ENCODE data around the gene UNC119B.
"Not testable (repeated sequence)": the region's sequence is repeated elsewhere in the genome, so short reads cannot be mapped to it uniquely, and the experiment has no call there.

The UNC119B gene

DNA sequence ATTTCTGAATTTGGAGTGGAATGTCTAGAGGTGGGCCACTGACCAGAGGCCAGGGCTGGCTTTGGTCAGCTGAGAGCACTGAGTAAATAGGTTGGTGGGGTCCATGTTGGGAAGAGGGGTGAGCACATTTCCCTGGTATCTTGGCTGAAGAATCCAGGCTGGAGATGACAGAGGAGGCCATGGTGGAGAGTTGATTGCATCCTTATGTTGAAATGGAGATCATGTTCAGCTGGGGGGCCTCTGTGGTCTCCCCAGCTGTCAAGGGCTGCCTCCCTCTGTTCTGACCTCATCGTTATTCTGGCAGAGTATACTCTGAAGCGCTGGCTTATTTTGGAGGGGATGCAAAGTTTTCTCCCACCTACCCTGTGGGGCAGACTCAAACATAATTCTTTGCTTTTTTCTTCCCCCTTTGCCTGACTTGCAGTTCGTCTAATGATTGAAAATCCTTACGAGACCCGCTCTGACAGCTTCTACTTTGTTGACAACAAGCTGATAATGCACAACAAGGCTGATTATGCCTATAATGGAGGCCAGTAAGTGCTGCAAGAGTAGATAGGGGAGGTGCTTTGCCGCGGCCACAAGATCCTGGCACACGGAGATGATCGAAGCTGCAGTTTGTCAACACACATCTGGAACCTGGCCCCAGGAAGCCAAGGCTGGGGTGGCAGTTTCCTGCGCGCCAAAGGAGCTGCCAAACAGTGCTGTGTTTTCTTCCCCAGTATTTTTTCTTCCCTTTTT, 9.4 kb downstream of the UNC119B start:
- no peak for DNase-seq (ENCODE audit: low spot score)

DNA sequence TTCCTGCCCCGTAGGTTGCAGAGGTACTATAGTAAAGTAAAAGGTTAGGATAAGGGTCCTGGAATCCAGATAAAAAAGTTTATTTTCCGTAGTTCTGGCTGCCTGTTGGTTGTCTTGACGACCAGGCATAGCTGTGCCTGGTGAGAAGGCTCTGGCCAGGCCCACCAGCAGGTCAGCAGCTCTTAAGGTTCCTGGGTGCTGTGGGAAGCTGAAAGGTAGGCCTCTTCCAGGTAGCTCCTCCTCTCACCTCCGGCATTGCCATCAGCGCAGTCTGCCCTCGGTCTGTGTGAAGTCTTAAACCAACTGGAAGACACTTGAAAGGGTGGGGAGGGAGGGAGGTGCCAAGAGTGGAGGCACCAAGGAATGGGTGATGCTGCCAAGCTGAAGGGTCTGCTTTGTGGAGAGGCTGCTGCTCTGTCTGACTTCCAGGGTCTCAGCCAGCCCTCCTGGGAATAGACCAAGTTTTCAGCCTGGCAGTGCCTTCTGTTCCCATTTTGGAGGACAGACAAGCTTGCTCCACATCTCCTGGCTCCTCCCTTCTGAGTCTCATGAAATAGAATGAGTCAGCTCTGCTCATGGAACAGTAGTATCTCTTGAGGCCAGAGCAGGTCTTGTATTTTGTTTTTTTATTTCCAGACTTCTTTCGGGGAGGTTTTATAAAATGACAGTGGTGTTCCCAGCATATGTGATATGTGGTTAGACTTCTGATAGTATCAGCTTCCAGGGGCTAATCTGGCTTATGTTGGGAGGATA, 10.2 kb downstream of the UNC119B start:
- no peak for DNase-seq (ENCODE audit: low spot score)

DNA sequence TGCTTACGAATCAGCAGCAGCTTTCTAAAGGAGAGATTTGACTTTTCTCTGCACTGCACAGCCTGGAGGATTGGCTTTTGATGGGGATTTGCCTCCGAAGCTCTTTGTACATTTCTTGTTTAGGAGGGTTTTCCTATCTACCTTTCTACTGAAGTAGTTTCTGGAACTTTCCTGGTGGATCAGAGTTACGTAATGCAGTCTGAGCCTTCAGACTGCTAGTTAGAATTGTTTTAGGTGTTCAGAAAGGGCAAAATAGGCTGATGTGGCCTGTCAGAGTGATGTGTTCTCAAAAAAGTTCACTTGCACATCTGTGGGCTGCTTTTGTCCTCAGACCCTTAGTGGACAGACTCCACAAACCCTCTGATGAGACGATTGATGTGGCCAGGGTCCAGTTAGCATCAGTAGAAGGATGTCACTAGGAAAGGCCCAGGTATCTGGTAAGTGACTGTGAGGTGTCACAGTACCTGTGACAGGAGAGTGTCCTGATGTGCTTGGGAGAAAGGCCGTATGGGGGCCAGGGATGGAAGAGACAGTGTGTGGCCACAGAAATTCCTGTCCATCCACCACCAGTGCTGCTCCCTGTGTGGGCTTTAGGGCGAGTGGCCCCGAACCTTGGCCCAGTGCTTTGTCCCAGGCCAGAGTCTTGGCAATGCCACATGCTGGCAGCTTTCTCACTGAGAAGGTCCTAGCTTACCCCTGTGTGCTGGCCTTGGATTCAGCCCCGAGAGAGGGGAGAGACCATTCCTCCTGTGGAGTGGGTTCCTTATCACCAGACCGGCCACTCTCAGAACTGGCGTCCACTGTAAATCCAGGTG, 10.9 kb downstream of the UNC119B start:
- no peak for DNase-seq (ENCODE audit: low spot score)

DNA sequence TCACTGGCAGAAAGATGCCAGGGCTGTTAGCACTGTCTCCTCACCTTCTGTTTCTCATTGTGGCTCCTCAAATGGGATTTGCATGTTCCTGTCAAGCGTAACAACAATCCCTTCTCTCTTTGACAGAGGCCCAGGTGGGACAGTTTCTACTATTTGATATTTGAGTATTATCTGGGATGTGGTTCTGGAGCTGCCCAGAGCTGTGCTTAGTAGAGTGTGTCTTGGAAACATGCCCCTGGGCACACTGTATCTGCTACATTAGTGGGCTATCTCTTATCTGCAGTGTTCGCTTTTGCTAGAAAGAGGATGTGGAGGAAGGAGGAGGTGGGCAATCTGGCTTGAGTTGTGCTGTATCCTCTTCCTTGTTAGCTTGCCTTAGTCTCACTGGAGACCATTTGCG, 11.6 kb downstream of the UNC119B start:
- DNase-seq (ENCODE audit: low spot score): no peak

DNA sequence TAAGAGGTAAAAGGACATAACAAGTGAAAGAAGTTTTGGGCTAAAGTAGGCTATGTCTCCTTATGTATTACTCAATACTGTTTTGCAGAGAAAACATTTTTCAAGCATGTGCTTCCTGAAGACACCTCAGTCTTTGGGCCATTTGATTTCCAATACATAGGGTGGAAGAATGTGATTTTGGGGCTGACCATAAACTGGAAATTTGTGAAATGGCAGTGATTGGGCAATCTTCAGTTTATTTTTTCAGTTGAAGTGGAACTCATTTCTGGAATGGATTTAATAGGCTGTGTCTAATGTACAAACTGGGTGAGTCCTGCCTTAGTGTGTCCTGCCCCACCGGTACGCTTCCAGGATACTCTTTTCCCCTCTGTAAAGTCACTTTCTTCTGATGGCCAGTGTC, 12.5 kb downstream of the UNC119B start:
- no peak for DNase-seq (ENCODE audit: low spot score)

DNA sequence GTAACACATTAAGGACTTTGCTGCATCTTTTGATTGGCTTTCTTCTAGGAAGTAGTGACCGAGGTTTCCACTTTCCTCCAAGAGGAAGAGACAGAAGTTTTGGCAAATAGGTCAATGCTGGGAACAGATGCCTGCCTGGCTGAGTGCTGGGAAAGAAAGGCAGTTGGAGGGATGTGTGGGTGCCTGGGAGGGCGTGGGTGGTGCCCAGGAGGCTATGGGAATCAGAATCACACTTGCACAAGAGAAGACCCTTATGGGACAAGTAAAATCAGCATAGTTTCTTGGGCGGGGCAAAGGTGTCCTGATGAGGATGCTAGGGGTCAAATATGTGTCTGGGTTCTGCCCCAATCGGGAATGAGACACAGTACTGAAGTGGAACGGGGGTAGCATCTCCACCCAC, 14.5 kb downstream of the UNC119B start:
- no peak for DNase-seq (ENCODE audit: low spot score)

DNA sequence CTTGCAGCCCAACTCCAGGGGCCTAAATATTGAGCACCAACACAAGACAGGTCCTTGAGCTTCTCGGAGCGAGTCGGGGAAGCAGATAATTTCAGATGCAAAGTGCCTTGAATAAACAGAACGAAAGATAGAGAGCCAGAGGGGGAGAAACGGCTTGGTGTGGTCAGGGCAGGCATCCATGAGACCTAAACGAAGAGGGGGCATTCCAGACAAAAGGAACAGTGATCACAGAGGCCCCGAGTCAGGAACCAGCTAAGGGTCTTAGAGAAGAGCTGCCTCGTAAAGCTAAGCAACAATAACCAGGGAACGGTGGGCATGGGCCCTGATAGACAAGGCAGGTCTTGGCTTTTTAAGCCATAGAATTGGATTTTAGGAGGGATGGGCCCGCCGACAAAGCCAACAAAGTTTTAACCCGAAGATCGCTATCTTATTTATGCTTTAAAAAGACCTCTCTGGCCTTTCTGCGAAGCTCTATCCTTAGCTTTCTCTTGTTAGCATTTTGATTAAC, 14.9 kb downstream of the UNC119B start:
- no peak for DNase-seq (ENCODE audit: low spot score)

DNA sequence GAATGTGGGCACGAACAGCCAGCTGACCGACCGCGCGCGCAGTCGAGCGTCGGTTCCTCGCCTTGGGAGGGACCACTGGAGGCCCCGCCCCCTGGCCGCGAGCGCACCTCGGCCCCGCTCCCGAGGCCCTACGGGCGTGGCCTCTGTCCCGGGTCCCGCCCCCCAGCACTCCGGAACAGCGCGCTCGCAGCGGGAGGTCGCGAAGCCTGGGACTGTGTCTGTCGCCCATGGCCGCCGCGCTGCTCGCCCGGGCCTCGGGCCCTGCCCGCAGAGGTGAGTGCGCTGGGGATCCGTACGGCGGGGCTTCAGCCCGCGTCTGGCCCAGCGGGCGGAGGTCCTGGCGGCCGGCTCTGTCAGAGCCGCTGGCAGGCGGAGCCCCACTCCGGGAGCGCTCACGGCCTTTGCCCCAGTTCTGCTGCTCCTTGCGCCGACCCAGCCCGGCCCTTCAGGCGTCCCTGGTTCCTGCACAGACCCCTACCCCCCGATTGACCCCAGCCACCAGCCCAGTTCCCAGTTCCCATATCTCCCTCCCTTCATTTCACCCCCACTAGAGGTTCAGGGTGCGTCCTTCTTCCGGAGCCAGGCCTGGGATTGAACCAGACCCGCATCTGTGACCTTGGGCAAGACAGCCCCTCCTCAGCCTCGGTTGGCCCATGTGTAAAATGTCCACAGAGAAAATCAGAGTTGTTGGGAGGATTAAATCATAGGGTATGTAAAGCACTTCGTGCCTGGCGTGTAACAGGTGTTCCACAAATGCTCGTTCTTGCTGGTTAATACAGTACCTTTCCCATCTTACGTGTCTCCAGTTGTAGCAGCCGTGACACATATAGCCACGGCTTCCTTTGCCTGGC, 15.6 kb downstream of the UNC119B start, which contains the start of gene ACADS:
Gene ACADS, plus strand, starts transcription at position 168 of the 851 bp plus-strand sequence. Its CDS starts 60 bp downstream, at position 228.
- DNase-seq (ENCODE audit: low spot score): peak; percentile 89

DNA sequence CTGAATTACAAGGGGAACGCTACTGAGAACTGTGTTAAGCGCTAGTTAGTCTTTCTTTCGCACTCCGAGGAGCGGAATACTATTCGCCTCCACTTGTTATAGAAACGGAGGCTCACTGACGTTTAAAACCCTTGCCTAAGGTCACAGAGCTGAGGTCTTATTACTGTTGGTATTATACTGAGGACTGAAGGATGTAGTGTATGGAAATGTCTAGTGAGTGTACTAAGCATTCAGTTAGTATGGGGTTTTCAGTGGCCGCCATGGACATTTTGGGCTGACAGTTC, 16.2 kb downstream of the UNC119B start:
- no peak for DNase-seq (ENCODE audit: low spot score)

DNA sequence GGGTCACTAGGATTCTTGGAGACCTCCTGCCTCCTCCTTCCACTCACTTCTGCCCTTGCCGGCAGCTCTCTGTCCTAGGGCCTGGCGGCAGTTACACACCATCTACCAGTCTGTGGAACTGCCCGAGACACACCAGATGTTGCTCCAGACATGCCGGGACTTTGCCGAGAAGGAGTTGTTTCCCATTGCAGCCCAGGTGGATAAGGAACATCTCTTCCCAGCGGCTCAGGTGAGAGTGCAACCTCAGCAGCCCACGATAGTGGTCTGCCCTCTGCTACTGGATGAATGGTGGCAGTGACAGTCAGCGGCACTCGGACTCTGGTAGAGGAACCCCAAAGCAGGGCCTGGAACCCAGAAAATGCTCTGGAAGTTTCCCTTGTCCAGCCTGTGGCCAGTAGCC, 16.7 kb downstream of the UNC119B start:
- DNase-seq (ENCODE audit: low spot score): no peak

DNA sequence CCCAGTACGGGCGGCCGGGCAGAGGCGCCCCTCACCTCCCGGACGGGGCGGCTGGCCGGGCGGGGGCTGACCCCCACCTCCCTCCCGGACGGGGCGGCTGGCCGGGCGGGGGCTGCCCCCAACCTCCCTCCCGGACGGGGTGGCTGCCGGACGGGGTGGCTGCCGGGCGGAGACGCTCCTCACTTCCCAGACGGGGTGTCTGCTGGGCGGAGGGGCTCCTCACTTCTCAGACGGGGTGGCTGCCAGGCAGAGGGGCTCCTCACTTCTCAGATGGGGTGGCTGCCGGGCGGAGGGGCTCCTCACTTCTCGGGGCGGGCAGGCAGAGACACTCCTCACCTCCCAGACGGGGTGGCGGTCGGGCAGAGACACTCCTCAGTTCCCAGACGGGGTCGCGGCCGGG, 21.9 kb downstream of the UNC119B start:
- DNase-seq (ENCODE audit: low spot score): not testable (repeated sequence)

DNA sequence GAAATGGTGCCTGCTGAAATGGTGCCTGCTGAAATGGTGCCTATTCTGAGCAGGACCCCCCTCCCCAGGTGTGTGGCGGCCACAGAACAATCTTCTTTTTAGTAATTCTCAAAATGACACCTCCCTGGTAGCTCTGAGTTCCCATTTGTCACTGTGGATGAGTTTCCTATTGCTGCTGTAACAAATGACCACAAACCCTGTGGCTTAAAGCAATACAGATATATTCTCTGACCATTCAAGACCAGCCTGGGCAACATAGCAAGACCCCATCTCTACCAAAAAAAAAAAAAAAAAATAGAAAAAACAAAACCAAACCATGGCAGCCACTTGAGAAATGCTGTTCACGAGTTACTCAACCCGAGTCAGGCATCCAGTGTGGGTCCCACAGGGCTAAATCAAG, 23.3 kb downstream of the UNC119B start:
- no peak for DNase-seq (ENCODE audit: low spot score)

DNA sequence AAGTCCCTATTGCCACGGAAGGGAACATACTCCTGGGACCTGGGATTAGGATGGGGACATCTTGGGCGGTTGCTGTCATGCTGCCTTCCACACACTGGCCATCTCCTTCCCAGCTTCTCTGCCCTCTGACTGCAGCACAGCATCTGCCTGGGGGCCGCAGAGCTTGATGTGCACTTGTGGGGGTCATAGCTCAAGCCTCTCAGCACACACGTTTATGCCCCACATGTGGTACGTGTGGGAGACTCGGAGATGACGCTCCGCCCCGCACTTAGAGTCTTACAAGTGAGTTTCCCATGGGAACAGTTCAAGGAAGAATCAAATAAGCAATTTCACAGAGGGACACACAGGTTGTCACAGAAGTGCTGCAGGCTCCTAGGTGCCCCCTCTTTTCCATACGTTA, 24.0 kb downstream of the UNC119B start:
- DNase-seq (ENCODE audit: low spot score): no peak

DNA sequence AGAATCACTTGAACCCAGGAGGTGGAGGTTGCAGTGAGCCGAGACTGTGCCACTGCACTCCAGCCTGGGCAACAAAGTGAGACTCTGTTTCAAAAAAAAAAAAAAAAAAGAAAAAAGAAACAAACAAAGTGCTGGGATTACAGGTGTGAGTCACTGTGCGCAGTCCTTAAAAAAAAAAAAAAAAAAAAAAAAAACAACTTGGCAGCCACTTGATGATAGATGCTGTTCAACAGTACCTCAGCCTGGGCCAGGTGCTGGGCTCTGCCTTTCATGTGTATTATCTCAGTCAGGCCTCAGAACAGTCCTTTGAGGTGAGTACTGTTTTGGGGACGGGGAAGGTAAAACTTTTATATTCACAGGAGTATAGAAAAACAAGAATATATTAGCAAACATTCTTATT, 24.9 kb downstream of the UNC119B start:
- no peak for DNase-seq (ENCODE audit: low spot score)

DNA sequence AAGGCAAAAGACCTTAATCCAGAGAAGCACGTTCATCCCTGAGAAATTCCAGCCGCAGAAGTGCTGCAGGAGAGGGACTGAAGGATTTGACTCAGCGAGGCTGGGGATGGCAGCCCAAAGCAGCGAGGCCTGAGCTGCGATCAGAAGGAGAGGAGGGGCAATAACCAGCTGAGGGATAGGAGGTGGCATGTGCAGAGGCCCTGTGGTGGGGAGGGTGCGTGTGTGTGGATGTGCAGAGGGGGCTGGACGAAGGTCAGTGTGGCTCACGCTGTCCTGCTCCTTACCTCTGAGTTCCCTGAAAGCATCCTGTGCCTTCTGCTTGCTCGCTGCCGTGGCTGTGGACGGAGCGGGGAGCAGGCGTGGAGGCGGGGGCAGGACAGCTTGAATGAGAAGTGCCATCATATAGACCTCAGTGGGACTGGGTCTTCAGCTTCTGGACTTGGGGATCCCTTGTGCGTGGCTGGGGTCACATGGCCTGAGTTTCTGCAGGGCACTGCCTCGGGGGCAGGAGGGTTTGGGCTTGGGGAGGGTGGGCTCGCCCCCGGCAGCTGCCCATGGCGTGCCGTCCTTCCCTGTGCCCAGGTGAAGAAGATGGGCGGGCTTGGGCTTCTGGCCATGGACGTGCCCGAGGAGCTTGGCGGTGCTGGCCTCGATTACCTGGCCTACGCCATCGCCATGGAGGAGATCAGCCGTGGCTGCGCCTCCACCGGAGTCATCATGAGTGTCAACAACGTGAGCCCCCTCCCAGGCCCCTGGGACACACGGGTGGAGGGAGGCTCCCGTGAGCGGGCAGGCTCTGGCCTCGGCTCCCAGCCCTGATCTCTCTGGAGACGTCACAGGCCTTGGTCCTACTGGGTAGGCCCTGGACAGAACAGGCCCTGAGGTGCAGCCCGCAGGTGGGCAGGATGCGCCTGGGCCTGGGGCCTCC, 26.4 kb downstream of the UNC119B start:
- DNase-seq (ENCODE audit: low spot score): no peak

DNA sequence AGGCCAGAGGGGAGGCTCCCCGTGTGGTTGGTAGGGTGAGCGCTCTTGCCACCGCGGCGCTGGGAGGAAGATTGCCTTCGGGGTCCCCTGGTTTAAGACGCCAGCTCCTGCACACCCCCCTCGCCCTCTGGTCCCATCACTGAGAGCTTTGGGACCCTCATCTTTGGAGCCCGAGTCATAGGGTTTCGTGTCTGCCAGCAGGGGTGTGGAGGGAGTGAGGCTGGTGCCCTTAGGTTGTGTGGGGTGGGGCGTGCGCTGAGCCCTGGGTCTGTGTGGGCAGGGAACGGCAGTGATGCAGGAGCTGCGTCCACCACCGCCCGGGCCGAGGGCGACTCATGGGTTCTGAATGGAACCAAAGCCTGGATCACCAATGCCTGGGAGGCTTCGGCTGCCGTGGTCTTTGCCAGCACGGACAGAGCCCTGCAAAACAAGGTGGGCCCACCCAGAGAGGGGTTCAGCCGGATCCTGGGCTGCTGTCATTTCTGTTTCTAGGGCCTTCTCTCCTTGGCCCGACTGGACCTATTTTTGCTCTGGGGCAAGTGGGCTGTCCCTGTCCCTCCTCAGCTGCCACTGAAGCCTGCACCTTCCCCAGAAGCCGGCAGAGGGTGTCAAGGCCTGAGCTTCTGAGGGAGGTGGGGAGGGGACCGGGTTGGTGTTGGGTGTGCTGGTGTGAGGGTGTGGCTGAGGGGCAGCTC, 27.4 kb downstream of the UNC119B start:
- no peak for DNase-seq (ENCODE audit: low spot score)

DNA sequence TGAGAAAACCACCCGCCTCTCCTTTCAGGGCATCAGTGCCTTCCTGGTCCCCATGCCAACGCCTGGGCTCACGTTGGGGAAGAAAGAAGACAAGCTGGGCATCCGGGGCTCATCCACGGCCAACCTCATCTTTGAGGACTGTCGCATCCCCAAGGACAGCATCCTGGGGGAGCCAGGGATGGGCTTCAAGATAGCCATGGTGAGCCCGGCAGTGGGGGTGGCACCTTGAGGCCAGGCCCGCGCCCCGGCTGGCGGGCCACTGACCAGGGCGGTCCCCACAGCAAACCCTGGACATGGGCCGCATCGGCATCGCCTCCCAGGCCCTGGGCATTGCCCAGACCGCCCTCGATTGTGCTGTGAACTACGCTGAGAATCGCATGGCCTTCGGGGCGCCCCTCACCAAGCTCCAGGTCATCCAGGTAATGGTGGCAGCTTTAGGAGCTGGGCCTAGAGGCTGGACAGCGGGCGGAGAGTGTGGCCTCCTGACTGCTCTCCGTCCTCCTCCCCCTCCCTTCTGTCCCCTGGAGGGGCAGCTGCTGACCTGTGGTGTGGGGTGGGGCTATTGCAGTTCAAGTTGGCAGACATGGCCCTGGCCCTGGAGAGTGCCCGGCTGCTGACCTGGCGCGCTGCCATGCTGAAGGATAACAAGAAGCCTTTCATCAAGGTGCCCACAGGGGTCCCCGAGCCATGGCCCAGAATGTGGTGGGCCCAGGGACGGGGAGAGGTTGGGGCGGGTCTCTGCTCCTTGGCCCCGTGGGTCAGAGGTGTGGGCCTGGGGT, 28.2 kb downstream of the UNC119B start:
- no peak for DNase-seq (ENCODE audit: low spot score)

DNA sequence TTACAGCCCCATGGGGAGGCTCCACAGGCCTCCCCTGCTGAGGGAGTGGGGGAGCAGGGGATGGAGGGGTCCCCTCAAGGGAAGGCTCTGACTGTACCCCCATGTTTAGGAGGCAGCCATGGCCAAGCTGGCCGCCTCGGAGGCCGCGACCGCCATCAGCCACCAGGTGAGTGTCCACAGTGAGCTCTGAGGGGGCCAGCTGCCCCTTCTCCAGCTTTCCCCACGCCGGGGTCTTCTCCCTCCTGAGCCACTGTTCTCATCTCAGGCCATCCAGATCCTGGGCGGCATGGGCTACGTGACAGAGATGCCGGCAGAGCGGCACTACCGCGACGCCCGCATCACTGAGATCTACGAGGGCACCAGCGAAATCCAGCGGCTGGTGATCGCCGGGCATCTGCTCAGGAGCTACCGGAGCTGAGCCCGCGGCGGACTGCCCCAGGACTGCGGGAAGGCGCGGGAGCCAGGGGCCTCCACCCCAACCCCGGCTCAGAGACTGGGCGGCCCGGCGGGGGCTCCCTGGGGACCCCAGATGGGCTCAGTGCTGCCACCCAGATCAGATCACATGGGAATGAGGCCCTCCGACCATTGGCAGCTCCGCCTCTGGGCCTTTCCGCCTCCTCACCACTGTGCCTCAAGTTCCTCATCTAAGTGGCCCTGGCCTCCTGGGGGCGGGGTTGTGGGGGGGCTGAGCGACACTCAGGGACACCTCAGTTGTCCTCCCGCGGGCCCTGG, 28.9 kb downstream of the UNC119B start:
- no peak for DNase-seq (ENCODE audit: low spot score)

All from HuH-7 (cell line).